Activated T-helper 2 cell treated with anti-CD3 and anti-CD28 coated beads, Interferon-gamma antibody, Interleukin-2, Interleukin-4, amounts not matched to agents 10 μg/mL and 5 μg/mL and 100 μg/mL, durations not matched to agents 14 hours and 24 hours and 36 hours (primary cell): ENCODE results near the gene ZNF816. TPM values are rescaled to one million over a fixed set of nuclear protein-coding genes. Genes with fewer than 3 reads are reported as not detected.
"Not testable (repeated sequence)": the region's sequence is repeated elsewhere in the genome, so short reads cannot be mapped to it uniquely, and the experiment has no call there.

Experiments
- DNase-seq: peaks from one replicate; pipeline ENCODE4 v3.0.0; 2021; ENCODE audit warnings: low spot score
- H3K27ac Mint-ChIP-seq: one replicate; pipeline ENCODE4 v1.8.0; 2021; ENCODE audit warnings: mixed read lengths
- H3K27me3 Mint-ChIP-seq: one replicate; pipeline ENCODE4 v1.8.0; 2021; ENCODE audit warnings: low read depth, mixed read lengths
- H3K36me3 Mint-ChIP-seq: one replicate; pipeline ENCODE4 v1.8.0; 2021; ENCODE audit warnings: low read depth, mixed read lengths
- H3K4me1 Mint-ChIP-seq: one replicate; pipeline ENCODE4 v1.8.0; 2021; ENCODE audit warnings: low read depth, mixed read lengths
- H3K4me3 Mint-ChIP-seq: one replicate; pipeline ENCODE4 v1.8.0; 2021; ENCODE audit warnings: low read depth, mild to moderate bottlenecking, moderate library complexity, mixed read lengths
- H3K9me3 Mint-ChIP-seq: one replicate; pipeline ENCODE4 v1.8.0; 2021; ENCODE audit warnings: mixed read lengths
- intact Hi-C: fragments of 100-400 bp; cut with micrococcal nuclease; formaldehyde crosslinking; loops from one replicate; pipeline ENCODE4 v1.15.1; 2023
- total RNA-seq: library from RNA; stranded (reverse); gene quantifications from 2 replicates; pipeline ENCODE4 v1.2.3, GENCODE V29; 2022

Gene ZNF816
- total RNA-seq, 1 donor from 2014 or later: 8.4 TPM

DNA sequence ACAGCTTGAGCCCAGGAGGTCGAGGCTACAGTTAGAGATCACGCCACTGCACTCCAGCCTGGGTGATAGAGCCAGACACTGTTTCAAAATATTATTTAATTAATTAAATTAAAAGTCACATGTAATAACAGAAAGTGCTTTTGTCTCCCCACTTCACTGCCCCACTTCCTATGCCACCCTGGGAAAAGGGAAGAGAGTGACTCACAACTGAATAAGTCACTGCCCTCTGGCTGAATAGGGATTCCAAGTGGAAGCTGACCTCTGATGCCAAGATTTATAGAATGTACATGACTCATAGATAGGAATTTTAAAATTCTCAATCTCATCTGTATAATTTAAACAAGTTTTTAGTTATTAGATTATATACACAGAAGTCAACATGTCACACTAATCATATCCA lies 28.8 kb upstream of the ZNF816 start:
- intact Hi-C loops: no loop called here
- H3K27me3 Mint-ChIP-seq: peaks cover 2% of the 10 kb centered on the region
- DNase-seq: no peak
- H3K9me3 Mint-ChIP-seq: peaks cover 42% of the 10 kb centered on the region
- H3K4me1 Mint-ChIP-seq: peaks cover 6% of the 10 kb centered on the region
- no peak overlapping the region for H3K27ac Mint-ChIP-seq
- peaks cover 10% of the 10 kb centered on the region for H3K36me3 Mint-ChIP-seq
- no peak overlapping the region for H3K4me3 Mint-ChIP-seq

DNA sequence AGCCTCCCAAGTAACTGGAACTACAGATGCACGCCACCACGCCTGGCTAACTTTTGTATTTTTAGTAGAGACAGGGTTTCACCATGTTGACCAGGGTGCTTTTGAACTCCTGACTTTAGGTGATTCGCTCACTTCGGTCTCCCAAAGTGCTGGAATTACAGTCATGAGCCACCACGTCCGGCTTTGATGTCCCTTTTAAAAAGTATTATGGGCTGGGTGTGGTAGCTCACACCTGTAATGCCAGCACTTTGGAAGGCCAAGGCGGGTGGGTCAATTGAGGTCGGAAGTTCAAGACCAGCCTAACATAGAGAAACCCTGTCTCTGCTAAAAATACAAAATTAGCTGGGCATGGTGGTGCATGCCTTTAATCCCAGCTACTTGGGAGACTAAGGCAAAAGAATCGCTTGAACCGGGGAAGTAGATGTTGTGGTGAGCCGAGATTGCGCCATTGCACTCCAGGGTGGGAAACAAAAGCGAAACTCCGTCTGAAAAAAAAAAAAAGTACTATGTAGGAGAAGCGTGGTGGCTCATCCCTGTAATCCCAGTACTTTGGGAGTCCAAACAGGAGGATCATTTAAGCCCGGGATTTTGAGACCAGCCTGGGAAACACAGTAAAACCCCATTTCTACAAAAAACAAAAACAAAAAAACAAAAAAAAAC lies 28.2 kb upstream of the ZNF816 start:
- intact Hi-C loops: no loop called here

DNA sequence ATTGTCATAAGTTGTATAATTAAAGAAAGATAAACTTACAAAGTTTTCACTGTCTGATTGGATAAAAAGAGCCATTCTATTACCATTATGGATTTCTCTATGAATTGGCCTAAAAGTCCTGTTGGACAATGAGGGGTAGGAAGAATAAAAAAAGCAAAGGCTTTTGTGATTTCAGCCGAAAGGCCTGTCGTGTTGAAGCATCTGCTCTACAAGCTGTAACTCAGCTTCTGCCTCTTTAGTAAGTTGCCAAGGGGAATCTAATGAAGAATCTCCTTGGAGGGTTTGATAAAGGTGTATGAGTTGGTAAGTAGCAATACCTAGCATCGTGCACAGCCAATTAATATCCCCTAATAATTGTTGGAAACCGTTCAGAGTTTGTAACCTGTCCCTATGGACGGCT lies 25.8 kb upstream of the ZNF816 start:
- DNase-seq: no peak
- Mint-ChIP-seq H3K27ac (no peak overlapping the region), H3K9me3 (peaks cover 58% of the 10 kb centered on the region), H3K4me1 (peaks cover 2% of the 10 kb centered on the region), H3K4me3 (no peak overlapping the region), H3K36me3 (peaks cover 13% of the 10 kb centered on the region), H3K27me3 (peaks cover 2% of the 10 kb centered on the region)
- intact Hi-C loops: no loop called here

More for the DNA sequence above, 28.2 kb upstream of the ZNF816 start:
- H3K36me3 Mint-ChIP-seq: peaks cover 10% of the 10 kb centered on the region
- H3K27ac Mint-ChIP-seq: no peak overlapping the region
- H3K27me3 Mint-ChIP-seq: peaks cover 2% of the 10 kb centered on the region
- H3K4me1 Mint-ChIP-seq: peaks cover 6% of the 10 kb centered on the region
- H3K4me3 Mint-ChIP-seq: no peak overlapping the region
- H3K9me3 Mint-ChIP-seq: peaks cover 48% of the 10 kb centered on the region
- DNase-seq: no peak

DNA sequence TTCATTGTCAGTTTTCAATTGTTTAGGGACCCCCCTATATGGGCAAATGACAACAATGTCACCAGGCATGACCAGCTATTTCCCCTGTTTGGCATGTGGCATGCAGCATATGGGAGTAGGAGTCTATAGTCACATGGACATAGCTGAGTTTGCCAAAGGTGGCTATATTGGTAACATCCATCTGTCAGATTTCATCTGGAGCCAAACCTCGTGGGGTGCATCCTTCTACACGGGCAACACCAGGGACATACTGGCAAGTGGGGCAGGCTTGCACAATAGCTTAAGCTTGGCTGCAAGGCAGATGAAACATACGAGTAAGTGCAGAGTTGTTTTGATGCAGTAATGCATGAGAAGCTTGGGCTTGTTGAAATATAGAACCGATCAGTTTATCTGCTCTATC lies 24.5 kb upstream of the ZNF816 start:
- intact Hi-C loops: no loop called here
- Mint-ChIP-seq H3K9me3 (peaks cover 54% of the 10 kb centered on the region), H3K4me3 (no peak overlapping the region), H3K27ac (no peak overlapping the region), H3K36me3 (peaks cover 13% of the 10 kb centered on the region), H3K27me3 (no peaks in the 10 kb centered on the region), H3K4me1 (no peaks in the 10 kb centered on the region)
- DNase-seq: no peak

DNA sequence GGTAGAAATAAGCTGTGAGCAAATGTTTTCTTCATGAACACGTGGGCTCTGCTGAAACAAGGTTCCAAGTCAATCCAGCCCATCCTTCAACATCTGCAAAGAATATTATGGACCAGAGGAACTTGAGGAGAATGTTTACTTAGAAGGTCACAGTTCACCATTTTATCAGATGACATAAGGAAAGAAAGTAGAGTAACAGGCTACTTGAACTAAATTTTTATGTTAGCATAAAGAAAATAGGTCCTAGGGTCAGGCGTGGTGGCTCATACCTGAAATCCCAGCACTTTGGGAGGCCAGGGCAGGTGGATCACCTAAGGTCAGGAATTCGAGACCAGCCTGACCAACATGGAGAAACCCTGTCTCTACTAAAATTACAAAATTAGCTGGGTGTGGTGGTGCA lies 20.5 kb upstream of the ZNF816 start:
- H3K27ac Mint-ChIP-seq, H3K27me3 Mint-ChIP-seq, H3K36me3 Mint-ChIP-seq, H3K4me1 Mint-ChIP-seq, intact Hi-C loops, H3K4me3 Mint-ChIP-seq, DNase-seq: not testable (repeated sequence)
- peaks cover 57% of the 10 kb centered on the region for H3K9me3 Mint-ChIP-seq

DNA sequence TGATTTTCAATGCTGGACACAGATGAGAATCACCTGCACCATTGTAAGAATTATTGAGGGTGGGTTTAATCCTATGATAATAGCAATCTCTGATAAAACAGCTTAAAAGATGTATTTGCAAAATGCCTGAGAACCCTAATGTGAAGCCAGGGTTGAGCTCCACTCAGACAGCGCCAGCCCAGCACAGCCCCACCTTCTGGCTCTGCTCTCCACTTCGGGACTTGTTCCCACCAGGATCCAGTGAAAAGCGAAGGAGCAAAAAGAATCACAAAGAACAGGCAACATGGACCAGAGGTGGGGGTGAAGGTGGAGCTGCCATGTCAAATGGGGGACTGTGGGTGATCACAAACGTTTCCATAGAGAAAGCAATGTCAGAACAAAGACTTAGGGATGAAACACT lies 18.6 kb upstream of the ZNF816 start:
- H3K4me3 Mint-ChIP-seq: no peak overlapping the region
- DNase-seq: no peak
- H3K27ac Mint-ChIP-seq: no peak overlapping the region
- H3K36me3 Mint-ChIP-seq: peaks cover 3% of the 10 kb centered on the region
- peaks cover 48% of the 10 kb centered on the region for H3K9me3 Mint-ChIP-seq
- H3K27me3 Mint-ChIP-seq: no peaks in the 10 kb centered on the region
- intact Hi-C loops: no loop called here
- no peaks in the 10 kb centered on the region for H3K4me1 Mint-ChIP-seq

DNA sequence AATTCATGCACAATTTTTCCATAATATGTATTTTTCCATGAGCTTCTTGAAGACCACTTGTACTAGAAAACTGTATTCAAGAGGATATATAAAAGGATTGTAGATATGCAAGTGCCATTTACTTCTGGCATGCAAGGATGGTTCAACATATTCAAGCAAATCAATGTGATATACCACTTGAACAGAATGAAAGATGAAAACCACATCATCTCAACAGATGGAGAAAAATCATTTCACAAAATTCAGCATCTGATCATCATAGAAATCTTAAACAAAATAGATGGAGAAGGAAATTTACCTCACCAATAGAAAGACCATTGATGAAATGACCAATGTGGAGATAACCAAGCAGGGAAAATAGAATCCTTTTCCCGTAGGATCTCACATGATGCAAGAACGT lies 5.1 kb upstream of the ZNF816 start:
- no peaks in the 10 kb centered on the region for H3K27me3 Mint-ChIP-seq
- peaks cover 51% of the 10 kb centered on the region for H3K9me3 Mint-ChIP-seq

DNA sequence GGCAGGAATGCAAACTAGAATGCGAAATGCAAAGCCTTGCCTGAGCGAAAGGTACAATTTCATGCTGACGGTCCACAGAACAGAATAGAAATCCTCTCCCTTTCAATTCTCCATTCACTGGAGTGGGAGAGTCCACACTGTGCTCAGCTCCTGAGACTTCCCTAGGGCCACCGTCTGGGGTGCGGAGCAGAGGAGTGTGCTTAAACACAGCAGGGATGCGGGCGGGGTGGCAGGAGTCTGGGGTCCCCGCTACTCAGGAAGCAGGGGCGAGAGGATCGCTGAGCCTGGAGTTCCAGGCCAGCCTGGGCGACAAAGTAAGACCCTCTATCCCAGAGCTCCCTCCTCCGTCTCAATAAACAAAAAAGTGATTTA lies 552 bp upstream of the ZNF816 start:
- intact Hi-C loops: loop anchor here (2.0 to 10.0 kb wide), 5 partner anchors 40 to 328 kb away; partner anchors contain the start of genes ZNF468, ZNF600, ZNF611 and ZNF83
- peak overlapping the region; percentile 97 for H3K4me3 Mint-ChIP-seq
- DNase-seq: no peak
- H3K9me3 Mint-ChIP-seq: peaks cover 45% of the 10 kb centered on the region
- H3K27ac Mint-ChIP-seq: peak overlapping the region; percentile 83
- H3K36me3 Mint-ChIP-seq: peaks cover 36% of the 10 kb centered on the region
- peaks cover 14% of the 10 kb centered on the region for H3K4me1 Mint-ChIP-seq
- no peaks in the 10 kb centered on the region for H3K27me3 Mint-ChIP-seq

More for the DNA sequence above, 5.1 kb upstream of the ZNF816 start:
- H3K27ac Mint-ChIP-seq: no peak overlapping the region
- no peak for DNase-seq
- intact Hi-C loops: loop anchor here (10.0 kb wide), 3 partner anchors 113 to 333 kb away; partner anchors contain the start of genes ZNF468, ZNF611 and ZNF83
- H3K36me3 Mint-ChIP-seq: peaks cover 10% of the 10 kb centered on the region
- peaks cover 7% of the 10 kb centered on the region for H3K4me1 Mint-ChIP-seq
- H3K4me3 Mint-ChIP-seq: no peak overlapping the region

DNA sequence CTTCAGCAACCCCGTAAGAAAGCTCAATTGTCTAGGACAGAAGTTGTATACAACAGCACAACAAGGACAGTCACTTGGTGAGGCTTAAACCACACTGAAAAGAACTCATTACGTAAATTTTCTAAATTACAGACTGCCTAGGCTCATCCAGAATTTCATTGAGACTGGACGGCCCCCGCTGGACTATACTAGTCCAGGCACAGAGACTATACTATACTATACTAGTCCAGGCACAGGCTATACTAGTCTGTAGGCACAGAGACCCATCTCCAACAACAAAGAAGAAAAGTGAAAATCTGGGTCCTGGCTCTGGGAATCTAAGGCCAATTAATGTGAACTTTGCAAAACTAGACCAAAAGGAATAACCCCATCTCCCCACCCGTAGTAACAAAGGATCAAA lies 700 bp downstream of the ZNF816 start:
- intact Hi-C loops: loop anchor here (1.0 to 10.0 kb wide), 9 partner anchors 20 to 469 kb away; partner anchors contain the start of genes ZNF468, ZNF600, ZNF611 and ZNF761
- Mint-ChIP-seq H3K27ac (peak overlapping the region; percentile 92), H3K4me3 (peak overlapping the region; percentile 97), H3K36me3 (peaks cover 48% of the 10 kb centered on the region), H3K9me3 (peaks cover 47% of the 10 kb centered on the region), H3K27me3 (no peaks in the 10 kb centered on the region), H3K4me1 (peaks cover 14% of the 10 kb centered on the region)
- DNase-seq: no peak

DNA sequence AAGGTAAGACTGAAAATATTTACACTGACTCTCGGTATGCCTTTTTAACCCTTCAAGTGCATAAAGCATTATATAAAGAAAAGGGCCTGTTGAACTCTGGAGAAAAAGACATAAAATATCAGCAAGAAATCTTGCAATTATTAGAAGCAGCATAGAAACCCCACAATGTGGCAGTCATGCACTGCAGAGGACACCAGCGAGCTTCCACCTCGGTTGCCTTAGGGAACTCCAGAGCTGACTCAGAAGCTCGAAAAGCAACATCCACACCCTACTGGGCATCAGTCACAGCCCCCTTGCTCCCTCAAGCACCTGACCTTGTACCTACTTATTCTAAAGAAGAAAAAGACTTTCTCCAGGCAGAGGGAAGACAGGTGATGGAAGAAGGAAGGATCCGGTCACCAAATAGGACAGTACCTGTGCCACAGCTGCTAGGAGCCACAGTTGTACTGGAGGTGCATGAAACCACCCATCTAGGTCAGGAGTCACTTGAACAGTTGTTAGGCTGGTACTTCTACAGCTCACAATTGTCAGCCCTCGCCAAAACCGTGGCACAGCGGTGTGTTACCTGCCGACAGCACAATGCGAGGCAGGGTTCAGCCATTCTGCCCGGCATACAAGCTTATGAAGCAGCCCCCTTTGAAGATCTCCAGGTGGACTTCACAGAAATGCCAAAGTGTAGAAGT lies 2.9 kb downstream of the ZNF816 start:
- peaks cover 70% of the 10 kb centered on the region for H3K36me3 Mint-ChIP-seq
- DNase-seq: no peak
- intact Hi-C loops: loop anchor here (10.0 kb wide), 3 partner anchors 105 to 325 kb away; partner anchors contain the start of genes ZNF468, ZNF611 and ZNF83
- no peaks in the 10 kb centered on the region for H3K27me3 Mint-ChIP-seq
- H3K4me1 Mint-ChIP-seq: peaks cover 14% of the 10 kb centered on the region
- no peak overlapping the region for H3K4me3 Mint-ChIP-seq
- no peak overlapping the region for H3K27ac Mint-ChIP-seq
- peaks cover 59% of the 10 kb centered on the region for H3K9me3 Mint-ChIP-seq

DNA sequence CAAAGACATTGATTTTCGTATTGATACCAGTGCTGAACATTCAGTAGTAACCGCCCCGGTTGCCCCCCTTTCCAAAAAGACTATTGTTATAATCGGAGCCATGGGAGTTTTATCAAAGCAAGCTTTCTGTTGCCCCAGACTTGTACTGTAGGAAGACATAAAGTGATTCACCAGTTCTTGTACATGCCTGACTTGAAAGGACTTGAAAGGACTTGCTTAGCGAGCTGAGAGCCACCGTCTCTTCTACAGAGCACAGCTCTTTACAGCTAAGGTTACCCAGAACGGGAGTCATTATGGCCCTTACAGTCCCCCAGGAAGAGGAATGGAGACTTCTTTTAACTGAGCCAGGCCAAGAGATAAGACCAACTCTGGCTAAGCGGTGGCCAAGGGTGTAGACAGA lies 5.1 kb downstream of the ZNF816 start:
- Mint-ChIP-seq H3K4me1 (peaks cover 7% of the 10 kb centered on the region), H3K9me3 (peaks cover 65% of the 10 kb centered on the region), H3K36me3 (peaks cover 88% of the 10 kb centered on the region), H3K27me3 (no peaks in the 10 kb centered on the region), H3K27ac (no peak overlapping the region), H3K4me3 (no peak overlapping the region)
- no peak for DNase-seq
- intact Hi-C loops: no loop called here

DNA sequence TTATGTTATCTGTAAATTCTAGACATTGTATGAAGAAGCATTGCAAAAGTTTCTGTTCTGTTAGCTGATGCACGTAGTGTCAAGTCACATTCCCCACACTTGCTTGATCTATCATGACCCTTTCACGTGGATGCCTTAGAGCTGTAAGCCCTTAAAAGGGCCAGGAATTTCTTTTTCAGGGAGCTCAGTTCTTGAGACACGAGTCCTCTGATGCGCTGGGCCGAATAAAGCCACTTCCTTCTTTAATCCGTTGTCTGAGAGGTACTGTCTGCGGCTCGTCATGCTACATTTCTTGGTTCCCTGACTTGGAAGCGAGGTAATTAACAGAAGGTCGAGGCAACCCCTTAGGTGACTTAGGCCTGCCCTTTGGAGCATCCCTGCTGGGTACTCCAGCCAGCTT lies 5.8 kb downstream of the ZNF816 start:
- no peak for DNase-seq
- H3K27me3 Mint-ChIP-seq: no peaks in the 10 kb centered on the region
- intact Hi-C loops: no loop called here

DNA sequence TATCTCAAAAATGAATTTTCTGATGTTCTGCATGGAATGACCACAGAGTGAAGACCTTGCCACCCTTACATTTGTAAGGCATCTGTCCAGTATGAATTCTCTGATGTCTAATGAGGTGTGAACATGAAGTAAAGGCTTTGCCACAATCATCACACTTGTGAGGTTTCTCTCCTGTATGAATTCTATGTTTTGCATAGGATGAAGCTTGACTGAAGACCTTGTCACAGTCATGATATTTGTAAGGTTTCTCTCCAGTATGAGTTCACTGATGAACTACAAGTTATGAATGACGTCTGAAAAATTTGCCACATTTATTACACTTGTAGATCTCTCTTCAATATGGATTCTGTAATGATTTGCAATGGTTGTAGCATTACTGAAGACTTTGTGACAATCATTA lies 13.3 kb downstream of the ZNF816 start:
- H3K27me3 Mint-ChIP-seq: no peaks in the 10 kb centered on the region
- H3K27ac Mint-ChIP-seq: no peak overlapping the region
- DNase-seq: no peak
- peaks cover 77% of the 10 kb centered on the region for H3K9me3 Mint-ChIP-seq
- peaks cover 51% of the 10 kb centered on the region for H3K36me3 Mint-ChIP-seq
- H3K4me1 Mint-ChIP-seq: no peaks in the 10 kb centered on the region
- no peak overlapping the region for H3K4me3 Mint-ChIP-seq
- intact Hi-C loops: loop anchor here (10.0 kb wide), 1 partner anchor 445 kb away; the partner anchor contains the start of gene ZNF765

More for the DNA sequence above, 5.8 kb downstream of the ZNF816 start:
- Mint-ChIP-seq H3K4me3 (no peak overlapping the region), H3K36me3 (peaks cover 94% of the 10 kb centered on the region), H3K4me1 (peaks cover 7% of the 10 kb centered on the region), H3K27ac (no peak overlapping the region), H3K9me3 (peaks cover 72% of the 10 kb centered on the region)
